ENCODE results near the gene TFDP1.
"Not testable (repeated sequence)": the region's sequence is repeated elsewhere in the genome, so short reads cannot be mapped to it uniquely, and the experiment has no call there.

The TFDP1 gene

DNA sequence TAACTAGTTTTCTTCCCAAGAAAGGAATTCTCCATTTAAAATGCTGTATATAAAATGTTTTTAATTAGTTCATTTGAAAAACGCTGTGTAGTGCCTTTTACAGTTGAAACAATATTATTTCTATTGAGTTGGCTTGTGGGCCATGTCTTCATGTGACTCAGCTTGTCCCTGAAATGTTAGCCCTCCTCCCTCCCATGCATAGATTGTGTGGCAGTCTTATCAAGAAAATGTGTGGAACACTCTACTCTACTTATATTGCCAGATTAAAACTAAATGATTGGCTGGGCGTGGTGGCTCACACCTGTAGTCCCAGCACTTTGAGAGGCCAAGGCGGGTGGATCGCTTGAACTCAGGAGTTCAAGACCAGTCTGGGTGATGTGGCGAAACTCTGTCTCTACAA, 33.4 kb downstream of the TFDP1 start:
- DNase-seq (ENCODE audit: low spot score) = no peak

GRCh38 chr13:113618455-113618854, 33.9 kb downstream of the TFDP1 start:
- no peak for DNase-seq (ENCODE audit: low spot score)

DNA sequence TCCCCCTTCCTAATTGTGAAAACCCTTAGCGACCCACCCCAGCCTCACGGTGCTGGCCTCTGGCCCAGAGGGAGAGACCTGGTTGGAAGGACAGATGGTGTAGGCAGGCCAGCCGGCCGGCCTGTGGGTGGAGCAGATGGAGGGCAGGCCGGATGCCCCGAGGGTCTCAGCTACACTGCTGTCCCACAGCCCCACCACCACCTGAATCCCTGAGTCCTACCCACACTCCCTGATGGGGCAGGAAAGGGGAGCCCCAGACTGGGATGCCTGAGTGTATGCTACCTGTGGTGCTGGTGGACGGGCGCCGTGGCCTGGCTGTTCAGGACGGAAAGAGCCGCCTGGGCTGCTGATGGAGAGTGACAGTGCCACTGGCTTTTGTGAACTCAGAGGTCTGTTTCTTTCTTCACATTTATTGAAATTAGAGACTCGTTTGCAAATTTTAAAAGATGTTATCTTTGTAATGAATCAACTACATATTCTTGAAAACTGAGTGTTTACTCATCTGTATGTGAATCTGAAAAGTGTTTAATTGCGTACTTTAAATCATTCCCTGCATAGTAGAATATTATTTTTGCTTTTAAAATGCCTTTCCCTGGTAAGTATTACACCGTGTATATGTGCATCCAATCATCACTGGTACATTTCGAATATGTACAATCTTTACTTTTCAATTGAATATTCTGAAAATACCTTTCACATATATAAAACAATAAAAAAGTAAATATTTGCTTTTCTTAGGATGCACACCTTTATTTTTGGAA, 35.7 kb downstream of the TFDP1 start:
- no peak for DNase-seq (ENCODE audit: low spot score)

GRCh38 chr13:113621046-113621445, 36.5 kb downstream of the TFDP1 start:
- DNase-seq (ENCODE audit: low spot score) = no peak

- peak; percentile 43 for DNase-seq (ENCODE audit: low spot score)
Measured at GRCh38 chr13:113621498-113621897, 36.9 kb downstream of the TFDP1 start.

GRCh38 chr13:113621986-113622550, 37.5 kb downstream of the TFDP1 start:
- DNase-seq (ENCODE audit: low spot score) = not testable (repeated sequence)

DNA sequence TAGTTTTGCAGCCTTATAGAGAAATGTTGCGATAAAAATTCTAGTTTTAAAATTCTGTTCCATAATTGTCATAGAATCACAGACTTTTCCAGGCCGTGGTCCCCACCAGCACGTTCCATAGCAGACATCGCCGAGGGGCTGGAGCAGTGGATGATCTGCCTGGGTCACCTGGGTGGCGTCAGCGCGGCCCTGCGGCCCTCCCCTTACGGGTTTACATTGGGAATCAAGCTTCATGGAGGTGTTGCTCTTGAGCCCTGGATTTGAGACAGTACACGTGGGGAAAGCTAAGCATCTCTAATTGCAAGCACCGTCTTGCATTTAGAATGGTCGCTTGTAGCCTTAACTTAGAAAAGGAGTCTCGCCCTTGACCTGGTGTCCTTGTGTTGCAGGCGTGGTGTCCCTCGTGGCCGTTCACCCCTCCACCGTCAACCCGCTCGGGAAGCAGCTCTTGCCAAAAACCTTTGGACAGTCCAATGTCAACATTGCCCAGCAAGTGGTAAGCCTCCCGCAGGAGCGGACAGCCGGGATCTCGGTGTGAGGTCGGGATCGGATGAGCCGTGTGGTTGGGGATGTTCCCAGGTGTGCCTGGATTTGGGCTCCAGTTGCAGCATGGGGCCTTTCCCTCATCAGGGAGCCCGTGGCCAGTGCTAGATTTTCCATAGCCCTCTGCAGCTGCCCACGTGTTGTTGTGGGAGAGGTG, 38.4 kb downstream of the TFDP1 start:
- DNase-seq (ENCODE audit: low spot score) = no peak

DNA sequence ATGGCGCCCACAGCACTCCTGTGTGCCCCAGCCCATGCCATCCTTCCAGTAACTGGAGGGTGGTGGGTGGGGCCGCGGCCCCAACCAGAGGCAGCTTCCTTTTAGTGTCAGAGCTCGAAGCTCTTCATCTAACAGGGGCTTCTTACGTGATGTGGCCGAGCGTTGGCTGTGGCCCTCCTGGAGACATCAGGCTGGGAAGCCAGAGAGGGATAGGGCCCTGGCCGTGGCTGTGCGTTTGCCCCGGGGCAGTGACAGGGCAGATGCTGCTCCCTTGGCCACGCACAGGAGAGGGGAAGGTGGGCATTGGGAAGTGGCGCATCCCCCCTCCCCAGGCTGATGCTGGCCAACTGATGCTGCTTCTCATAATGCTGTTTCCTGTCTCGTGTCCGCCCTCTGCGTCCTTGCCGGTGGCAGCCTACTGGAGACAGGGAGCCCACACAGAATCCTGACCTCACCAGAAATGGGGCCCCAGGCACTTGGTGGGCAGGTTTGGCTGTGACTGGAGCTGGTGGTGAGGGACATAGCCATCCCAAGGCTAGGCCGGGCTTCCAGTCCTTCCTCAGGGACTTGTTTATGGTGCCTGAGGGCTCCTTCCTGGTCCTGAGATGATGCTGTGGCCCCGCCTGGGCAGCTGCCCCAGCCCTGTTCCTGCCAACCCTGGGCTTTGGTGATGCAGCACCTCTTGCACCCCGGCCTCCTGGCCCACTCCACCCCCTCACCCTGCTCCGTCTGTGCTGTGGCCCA, 39.1 kb downstream of the TFDP1 start:
- DNase-seq (ENCODE audit: low spot score) = no peak

GRCh38 chr13:113624235-113624587, 39.7 kb downstream of the TFDP1 start:
- DNase-seq (ENCODE audit: low spot score) = no peak

DNA sequence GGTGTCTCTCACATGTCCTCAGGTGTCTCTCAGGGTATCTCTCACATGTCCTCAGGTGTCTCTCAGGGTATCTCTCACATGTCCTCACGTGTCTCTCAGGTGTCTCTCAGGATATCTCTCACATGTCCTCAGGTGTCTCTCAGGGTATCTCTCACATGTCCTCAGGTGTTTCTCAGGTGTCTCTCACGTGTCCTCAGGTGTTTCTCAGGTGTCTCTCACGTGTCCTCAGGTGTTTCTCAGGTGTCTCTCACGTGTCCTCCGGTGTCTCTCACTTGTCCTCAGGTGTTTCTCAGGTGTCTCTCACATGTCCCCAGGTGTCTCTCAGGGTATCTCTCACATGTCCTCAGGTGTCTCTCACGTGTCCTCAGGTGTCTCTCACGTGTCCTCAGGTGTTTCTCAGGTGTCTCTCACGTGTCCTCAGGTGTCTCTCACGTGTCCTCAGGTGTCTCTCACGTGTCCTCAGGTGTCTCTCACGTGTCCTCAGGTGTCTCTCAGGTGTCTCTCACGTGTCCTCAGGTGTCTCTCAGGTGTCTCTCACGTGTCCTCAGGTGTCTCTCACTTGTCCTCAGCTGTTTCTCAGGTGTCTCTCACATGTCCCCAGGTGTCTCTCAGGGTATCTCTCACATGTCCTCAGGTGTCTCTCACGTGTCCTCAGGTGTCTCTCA, 40.2 kb downstream of the TFDP1 start:
- not testable (repeated sequence) for DNase-seq (ENCODE audit: low spot score)

DNA sequence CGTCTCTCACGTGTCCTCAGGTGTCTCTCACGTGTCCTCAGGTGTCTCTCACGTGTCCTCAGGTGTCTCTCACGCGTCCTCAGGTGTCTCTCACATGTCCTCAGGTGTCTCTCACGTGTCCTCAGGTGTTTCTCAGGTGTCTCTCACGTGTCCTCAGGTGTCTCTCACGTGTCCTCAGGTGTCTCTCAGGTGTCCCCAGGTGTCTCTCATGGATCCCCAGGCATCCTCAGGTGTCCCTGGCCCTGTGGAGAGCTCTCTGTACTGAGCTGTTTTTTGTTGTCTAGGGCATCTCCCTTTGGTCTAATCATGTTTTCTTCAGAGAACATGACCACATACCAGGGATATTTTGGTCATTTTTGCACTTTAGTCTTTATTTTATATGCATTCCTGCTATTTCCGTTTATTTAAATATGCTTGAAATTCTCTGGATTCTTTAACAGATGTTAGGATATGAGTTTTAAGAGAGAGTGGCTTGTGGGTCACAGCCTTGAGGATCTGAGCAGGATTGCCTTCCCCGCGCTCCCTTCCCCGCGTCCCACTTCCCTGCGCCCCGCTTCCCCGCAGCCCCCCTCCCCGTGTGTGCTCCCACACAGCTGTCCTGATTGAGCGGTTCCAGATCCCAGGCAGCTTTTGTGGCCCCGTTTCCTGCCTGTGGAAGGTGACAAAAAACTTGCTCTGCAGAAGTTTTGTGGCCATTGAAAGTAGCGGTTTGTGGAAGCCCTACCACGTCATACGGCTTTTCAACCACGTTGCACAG, 41.6 kb downstream of the TFDP1 start:
- DNase-seq (ENCODE audit: low spot score) = no peak

GRCh38 chr13:113627136-113627535, 42.6 kb downstream of the TFDP1 start:
- DNase-seq (ENCODE audit: low spot score) = no peak

GRCh38 chr13:113628291-113629270, 44.0 kb downstream of the TFDP1 start:
- no peak for DNase-seq (ENCODE audit: low spot score)

GRCh38 chr13:113629866-113630265, 45.3 kb downstream of the TFDP1 start:
- no peak for DNase-seq (ENCODE audit: low spot score)

DNA sequence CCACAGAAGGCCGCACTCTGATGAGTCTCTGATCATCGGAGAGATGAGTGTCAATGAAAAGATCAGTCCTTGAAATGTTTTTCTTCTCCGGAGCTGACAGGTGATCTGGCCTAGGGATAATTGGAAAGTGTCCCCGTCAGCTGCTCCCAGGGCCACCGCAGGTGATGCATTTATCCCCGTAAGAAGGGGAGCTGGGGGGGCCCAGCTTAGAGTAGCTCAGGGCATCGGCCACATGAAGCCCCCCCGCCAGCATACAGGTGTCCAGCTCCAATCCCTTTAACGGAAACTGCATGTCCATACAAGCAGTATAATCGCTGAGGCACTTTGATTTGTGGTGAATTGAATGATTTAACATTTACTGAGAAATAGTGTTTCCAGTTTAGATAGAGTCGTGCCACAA, 45.7 kb downstream of the TFDP1 start:
- DNase-seq (ENCODE audit: low spot score) = no peak

GRCh38 chr13:113630804-113631203, 46.3 kb downstream of the TFDP1 start:
- DNase-seq (ENCODE audit: low spot score) = no peak

DNA sequence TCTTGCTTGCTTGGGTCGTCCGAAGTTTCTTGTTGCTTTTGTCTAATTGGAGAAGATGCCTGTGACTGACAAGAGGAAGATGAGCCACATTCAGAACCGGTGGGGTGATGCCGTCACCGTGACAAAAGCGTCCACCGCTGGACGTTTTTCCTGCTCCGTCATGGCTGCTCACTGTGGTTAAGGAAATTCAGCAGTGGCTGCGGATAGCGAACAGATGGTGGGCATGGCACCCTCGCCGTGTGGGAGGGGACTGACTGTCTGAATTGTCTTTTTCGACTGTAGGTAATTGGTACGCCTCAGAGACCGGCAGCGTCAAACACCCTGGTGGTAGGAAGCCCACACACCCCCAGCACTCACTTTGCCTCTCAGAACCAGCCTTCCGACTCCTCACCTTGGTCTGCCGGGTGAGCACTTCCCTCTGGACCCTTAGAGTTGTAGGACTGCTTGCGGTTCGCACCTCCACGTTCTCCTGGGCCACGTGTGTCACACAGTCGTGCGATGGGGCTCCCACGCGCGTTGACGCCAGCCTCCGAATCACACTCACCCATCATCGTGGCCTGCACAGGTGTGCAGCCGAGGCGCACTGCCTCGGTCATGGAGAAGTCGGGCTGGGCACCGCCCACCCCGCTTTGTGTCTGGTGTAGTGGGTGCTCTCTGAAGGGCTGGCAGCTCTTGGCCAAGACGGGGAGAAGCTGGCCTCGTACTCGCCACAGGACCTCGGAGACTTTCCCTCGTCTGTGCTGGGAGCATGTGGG, 47.0 kb downstream of the TFDP1 start:
- no peak for DNase-seq (ENCODE audit: low spot score)

DNA sequence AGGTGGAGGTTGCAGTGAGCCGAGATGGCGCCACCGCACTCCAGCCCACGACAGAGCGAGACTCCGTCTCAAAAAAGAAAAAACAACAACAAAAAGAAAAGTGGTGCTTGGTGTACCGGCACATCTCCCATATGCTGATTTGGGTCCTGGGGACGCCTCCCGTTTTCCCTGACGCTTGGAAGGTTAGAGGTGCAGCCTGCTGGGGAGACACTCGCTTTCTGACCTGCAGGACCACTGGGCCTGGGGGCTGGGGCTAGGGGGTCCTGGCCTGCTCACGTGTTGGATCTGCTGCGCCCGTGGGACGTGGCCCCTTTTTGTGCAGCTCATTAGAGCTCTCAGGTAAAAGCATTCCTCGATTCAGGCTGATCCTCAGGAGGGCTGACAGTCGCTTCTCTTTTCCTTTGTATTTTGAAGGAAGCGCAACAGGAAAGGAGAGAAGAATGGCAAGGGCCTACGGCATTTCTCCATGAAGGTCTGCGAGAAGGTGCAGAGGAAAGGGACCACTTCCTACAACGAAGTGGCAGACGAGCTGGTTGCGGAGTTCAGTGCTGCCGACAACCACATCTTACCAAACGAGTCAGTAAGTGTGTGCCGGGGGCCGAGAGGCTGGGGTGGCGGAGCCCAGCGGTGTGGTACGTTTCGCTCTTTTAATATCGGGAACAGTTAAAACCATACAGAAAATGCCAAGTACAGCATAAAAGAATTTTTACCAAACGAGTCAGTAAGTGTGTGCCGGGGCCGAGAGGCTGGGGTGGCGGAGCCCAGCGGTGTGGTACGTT, 48.3 kb downstream of the TFDP1 start:
- DNase-seq (ENCODE audit: low spot score) = no peak

DNA sequence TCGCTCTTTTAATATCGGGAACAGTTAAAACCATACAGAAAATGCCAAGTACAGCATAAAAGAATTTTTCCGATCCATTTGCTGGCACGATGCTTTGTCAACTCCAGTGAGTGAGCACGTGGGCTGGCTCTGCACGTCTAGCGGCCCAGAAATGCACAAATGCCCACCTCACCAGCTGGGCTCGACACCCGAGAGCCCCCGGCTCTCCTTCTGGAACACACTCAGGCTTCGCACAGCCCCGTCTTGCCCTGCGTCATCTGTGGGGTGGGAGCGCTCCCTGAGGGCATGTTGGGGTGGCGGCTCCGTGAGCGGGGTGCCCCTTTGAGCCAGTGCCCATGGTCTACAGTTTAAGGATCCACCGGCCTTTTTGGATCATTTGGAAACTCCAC, 48.9 kb downstream of the TFDP1 start:
- no peak for DNase-seq (ENCODE audit: low spot score)
